CD4-positive, alpha-beta T cell treated with Interleukin-17A for 1 hour (primary cell): ENCODE measurements around the gene MAMDC4.
"Not testable (repeated sequence)": the region's sequence is repeated elsewhere in the genome, so short reads cannot be mapped to it uniquely, and the experiment has no call there.

ENCODE experiments used
- DNase-seq: peaks from one replicate; pipeline ENCODE4 v3.0.0-alpha.2; 2020

Gene MAMDC4

GRCh38 chr9:136839229-136840139 is 12.7 kb upstream of the MAMDC4 start:
- DNase-seq, result no peak

GRCh38 chr9:136840140-136840876 is 11.8 kb upstream of the MAMDC4 start:
- no peak for DNase-seq

- no peak for DNase-seq
These were observed 11.1 kb upstream of the MAMDC4 start for GRCh38 chr9:136840877-136841645.

- not testable (repeated sequence) for DNase-seq
These were observed 10.3 kb upstream of the MAMDC4 start for GRCh38 chr9:136841646-136842379.

- DNase-seq, result peak; percentile 85
These were observed 9.7 kb upstream of the MAMDC4 start, which contains the start of gene AJM1 for GRCh38 chr9:136842380-136842948. TSS of gene AJM1 (plus strand) at chr9:136842478. CDS start at chr9:136844415, 1,937 bp downstream.

GRCh38 chr9:136843159-136843800 is 8.9 kb upstream of the MAMDC4 start:
- not testable (repeated sequence) for DNase-seq

GRCh38 chr9:136843801-136844740 is 8.1 kb upstream of the MAMDC4 start:
- peak; percentile 69 for DNase-seq

GRCh38 chr9:136844761-136845464 is 7.2 kb upstream of the MAMDC4 start:
- DNase-seq, result peak; percentile 19

- DNase-seq, result no peak
These were observed 6.5 kb upstream of the MAMDC4 start for GRCh38 chr9:136845465-136846260.

GRCh38 chr9:136846376-136847087 is 5.6 kb upstream of the MAMDC4 start:
- DNase-seq, result peak; percentile 9

- DNase-seq, result peak; percentile 10
These were observed 4.9 kb upstream of the MAMDC4 start for GRCh38 chr9:136847088-136847825.

GRCh38 chr9:136847826-136848392 is 4.2 kb upstream of the MAMDC4 start:
- DNase-seq, result peak; percentile 77

GRCh38 chr9:136848393-136849037 is 3.6 kb upstream of the MAMDC4 start:
- peak; percentile 37 for DNase-seq

GRCh38 chr9:136849038-136849959 is 2.8 kb upstream of the MAMDC4 start, which contains the start of gene PHPT1:
TSS of gene PHPT1 (plus strand) at chr9:136849409. CDS start at chr9:136849431, 22 bp downstream.
- DNase-seq, result peak; percentile 97
